Nephron (organoid): ENCODE measurements around the gene GSG1L.

Source experiments
- H3K27ac Mint-ChIP-seq, 3 experiments: 2 replicates each; pipeline ENCODE4 v1.8.0; 2020; ENCODE audit warnings: mixed read lengths in 3 of 3, mild to moderate bottlenecking in 2 of 3, moderate library complexity in 1 of 3
- H3K27me3 Mint-ChIP-seq: 2 replicates; pipeline ENCODE4 v1.8.0; 2021; ENCODE audit warnings: low read depth, mild to moderate bottlenecking, moderate library complexity, mixed read lengths
- H3K36me3 Mint-ChIP-seq: 2 replicates; pipeline ENCODE4 v1.8.0; 2020; ENCODE audit warnings: low read depth, mixed read lengths
- H3K4me1 Mint-ChIP-seq: 2 replicates; pipeline ENCODE4 v1.8.0; 2020; ENCODE audit warnings: mixed read lengths
- H3K4me3 Mint-ChIP-seq, 3 experiments: 2 replicates each; pipeline ENCODE4 v1.8.0; 2020; ENCODE audit warnings: mild to moderate bottlenecking in 3 of 3, mixed read lengths in 3 of 3, moderate library complexity in 2 of 3
- H3K9me3 Mint-ChIP-seq: 2 replicates; pipeline ENCODE4 v1.8.0; 2020; ENCODE audit warnings: mixed read lengths
- TF ChIP-seq, protein P1 (sequence below), 3 experiments: fragments of 200-600 bp; sonication (generic); IDR thresholded peaks; one replicate each; pipeline ENCODE4 v1.5.0; 2021; ENCODE audit warnings: antibody characterized with exemption in 3 of 3; ENCODE audit not compliant: unreplicated experiment in 3 of 3

Gene GSG1L

DNA sequence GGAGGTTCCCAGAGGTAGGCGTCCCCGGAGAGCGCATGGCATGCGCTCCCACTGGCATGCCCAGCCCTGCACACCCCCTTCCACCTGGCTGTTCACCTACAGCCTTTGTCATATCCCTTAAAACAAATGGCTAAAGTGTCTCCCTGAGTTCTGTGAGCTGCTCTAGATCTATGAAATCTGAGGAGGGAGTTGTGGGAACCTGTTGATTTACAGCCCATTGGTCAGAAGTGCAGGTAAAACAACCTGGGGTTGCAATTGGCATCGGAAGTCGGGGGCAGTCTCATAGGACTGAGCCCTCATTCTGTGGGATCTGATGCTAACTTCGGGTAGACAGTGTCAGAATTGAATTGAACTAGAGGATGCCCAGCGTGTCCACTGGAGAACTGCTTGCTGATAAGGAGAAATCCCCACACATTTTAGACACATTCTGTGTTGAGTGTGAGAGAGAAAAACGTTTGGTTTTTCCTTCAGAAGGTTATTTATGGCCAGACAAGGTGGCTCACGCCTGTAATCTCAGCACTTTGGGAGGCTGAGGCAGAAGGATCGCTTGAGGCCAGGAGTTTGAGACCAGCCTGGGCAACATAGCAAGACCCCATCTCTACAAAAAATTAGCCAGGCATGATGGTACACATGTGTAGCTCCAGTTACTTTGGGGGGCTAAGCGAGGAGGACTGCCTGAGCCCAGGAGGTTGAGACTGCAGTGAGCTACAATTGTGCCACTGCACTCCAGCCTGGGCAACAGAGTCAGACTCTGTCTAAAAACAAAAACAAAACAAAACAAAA lies 22.1 kb upstream of the GSG1L start:
- H3K27ac Mint-ChIP-seq: peak overlapping the region in 1 of 3 experiments; percentile 25
- no peaks in the 10 kb centered on the region for H3K36me3 Mint-ChIP-seq
- H3K27me3 Mint-ChIP-seq: no peaks in the 10 kb centered on the region
- no peaks in the 10 kb centered on the region for H3K9me3 Mint-ChIP-seq
- peaks cover 6% of the 10 kb centered on the region for H3K4me1 Mint-ChIP-seq
- no peak overlapping the region for H3K4me3 Mint-ChIP-seq
- TF ChIP-seq, protein P1, sequence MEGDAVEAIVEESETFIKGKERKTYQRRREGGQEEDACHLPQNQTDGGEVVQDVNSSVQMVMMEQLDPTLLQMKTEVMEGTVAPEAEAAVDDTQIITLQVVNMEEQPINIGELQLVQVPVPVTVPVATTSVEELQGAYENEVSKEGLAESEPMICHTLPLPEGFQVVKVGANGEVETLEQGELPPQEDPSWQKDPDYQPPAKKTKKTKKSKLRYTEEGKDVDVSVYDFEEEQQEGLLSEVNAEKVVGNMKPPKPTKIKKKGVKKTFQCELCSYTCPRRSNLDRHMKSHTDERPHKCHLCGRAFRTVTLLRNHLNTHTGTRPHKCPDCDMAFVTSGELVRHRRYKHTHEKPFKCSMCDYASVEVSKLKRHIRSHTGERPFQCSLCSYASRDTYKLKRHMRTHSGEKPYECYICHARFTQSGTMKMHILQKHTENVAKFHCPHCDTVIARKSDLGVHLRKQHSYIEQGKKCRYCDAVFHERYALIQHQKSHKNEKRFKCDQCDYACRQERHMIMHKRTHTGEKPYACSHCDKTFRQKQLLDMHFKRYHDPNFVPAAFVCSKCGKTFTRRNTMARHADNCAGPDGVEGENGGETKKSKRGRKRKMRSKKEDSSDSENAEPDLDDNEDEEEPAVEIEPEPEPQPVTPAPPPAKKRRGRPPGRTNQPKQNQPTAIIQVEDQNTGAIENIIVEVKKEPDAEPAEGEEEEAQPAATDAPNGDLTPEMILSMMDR (IDR thresholded peaks at IDR 0.05; ENCODE audit: unreplicated experiment in 3 of 3): no peak

DNA sequence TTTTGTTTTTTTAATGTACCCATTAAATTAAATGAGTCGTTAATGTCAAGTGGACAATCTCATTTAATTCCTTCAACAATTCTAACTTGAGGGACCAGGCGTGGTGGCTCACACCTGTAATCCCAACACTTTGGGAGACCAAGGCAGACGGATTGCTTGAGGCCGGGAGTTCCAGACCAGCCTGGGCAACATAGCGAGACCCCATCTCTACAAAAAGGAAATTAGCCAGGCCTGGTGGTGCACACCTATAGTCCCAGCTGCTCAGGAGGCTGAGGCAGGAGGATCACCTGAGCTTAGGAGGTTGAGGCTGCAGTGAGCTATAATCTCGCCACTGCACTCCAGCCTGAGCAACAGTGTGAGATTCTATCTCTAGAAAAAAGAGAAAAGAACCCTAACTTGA lies 20.7 kb upstream of the GSG1L start:
- no peaks in the 10 kb centered on the region for H3K27me3 Mint-ChIP-seq
- peaks cover 6% of the 10 kb centered on the region for H3K4me1 Mint-ChIP-seq
- TF ChIP-seq, protein P1 (IDR thresholded peaks at IDR 0.05; ENCODE audit: unreplicated experiment in 3 of 3): no peak
- H3K4me3 Mint-ChIP-seq: no peak overlapping the region
- no peak overlapping the region for H3K27ac Mint-ChIP-seq
- no peaks in the 10 kb centered on the region for H3K36me3 Mint-ChIP-seq
- H3K9me3 Mint-ChIP-seq: no peaks in the 10 kb centered on the region

DNA sequence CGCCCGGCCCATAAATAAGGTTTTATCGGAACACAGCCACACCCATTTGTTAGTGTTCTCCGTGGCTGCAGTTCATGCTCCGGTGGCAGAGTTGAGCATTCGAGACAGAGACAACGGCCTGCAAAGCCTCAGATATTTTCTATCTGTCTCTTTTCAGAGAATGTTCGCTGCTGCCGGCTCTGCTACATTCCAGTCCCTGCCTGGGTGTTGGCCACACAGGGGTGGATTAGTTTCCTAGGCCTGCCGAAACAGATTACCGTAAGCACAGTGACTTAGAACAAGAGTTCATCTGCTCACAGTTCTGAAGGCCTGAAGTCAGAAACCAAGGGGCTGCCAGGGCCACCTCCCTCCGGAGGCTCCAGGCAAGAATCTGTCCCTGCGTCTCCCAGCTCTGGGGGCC lies 19.1 kb upstream of the GSG1L start:
- Mint-ChIP-seq H3K27ac (no peak overlapping the region), H3K4me1 (peaks cover 6% of the 10 kb centered on the region), H3K4me3 (no peak overlapping the region), H3K36me3 (no peaks in the 10 kb centered on the region), H3K9me3 (no peaks in the 10 kb centered on the region), H3K27me3 (peaks cover 4% of the 10 kb centered on the region)
- TF ChIP-seq, protein P1 (IDR thresholded peaks at IDR 0.05; ENCODE audit: unreplicated experiment in 3 of 3): no peak

DNA sequence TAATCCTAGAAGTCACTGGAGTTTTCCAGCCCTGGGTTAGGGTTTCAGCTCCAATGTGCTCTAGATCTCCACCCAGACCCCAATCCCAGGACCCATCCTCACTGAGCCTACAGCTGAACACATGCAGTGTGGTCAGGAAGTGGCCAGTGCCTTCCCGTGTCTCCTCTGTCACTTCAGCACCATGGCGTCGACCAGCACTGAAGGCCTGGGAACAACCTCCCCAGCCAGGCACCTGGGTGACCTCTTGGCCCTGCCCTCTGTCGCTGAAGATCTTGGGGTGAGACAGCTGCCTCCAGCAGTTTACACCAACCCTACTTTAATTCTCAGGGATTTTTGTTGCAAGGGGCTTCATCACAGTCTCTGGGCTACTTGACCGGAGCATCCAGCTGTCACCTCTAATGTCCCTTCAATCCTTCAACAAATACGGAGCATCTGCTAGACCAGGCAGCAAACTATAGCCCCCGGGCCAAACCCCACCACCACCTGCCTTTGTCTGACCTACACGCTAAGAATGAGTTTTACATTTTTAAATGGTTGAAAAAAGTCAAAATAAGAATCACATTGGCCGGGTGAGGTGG lies 18.0 kb upstream of the GSG1L start:
- H3K9me3 Mint-ChIP-seq: no peaks in the 10 kb centered on the region
- no peak overlapping the region for H3K27ac Mint-ChIP-seq
- TF ChIP-seq, protein P1 (IDR thresholded peaks at IDR 0.05; ENCODE audit: unreplicated experiment in 3 of 3): no peak
- peaks cover 6% of the 10 kb centered on the region for H3K4me1 Mint-ChIP-seq
- no peaks in the 10 kb centered on the region for H3K36me3 Mint-ChIP-seq
- peaks cover 5% of the 10 kb centered on the region for H3K27me3 Mint-ChIP-seq
- no peak overlapping the region for H3K4me3 Mint-ChIP-seq

- Mint-ChIP-seq H3K27me3 (peaks cover 22% of the 10 kb centered on the region), H3K36me3 (no peaks in the 10 kb centered on the region), H3K4me1 (peaks cover 6% of the 10 kb centered on the region), H3K4me3 (no peak overlapping the region), H3K27ac (no peak overlapping the region), H3K9me3 (no peaks in the 10 kb centered on the region)
- TF ChIP-seq, protein P1 (IDR thresholded peaks at IDR 0.05; ENCODE audit: unreplicated experiment in 3 of 3): no peak
Measured at GRCh38 chr16:28078261-28078660, 14.7 kb upstream of the GSG1L start.

DNA sequence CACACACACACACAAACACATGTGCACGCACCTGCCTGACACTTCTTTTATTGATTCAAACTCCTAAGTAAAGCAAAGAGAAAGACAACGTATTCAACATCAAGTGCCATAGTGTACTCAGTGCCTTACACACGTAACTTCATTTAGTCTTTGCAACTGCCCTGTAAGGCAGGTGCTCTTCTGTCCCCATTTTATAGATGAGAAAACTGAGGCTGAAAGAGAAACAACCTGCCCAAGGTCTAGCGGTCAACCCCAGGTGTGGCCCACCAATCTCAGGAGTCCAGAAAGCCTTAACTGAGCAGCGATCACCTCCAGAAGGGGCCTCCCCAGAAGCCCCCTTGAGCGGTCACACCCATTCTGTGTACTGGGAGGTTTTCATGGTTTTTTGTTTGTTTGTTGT lies 10.3 kb upstream of the GSG1L start:
- TF ChIP-seq, protein P1 (IDR thresholded peaks at IDR 0.05; ENCODE audit: unreplicated experiment in 3 of 3): no peak
- peaks cover 10% of the 10 kb centered on the region for H3K4me1 Mint-ChIP-seq
- H3K9me3 Mint-ChIP-seq: no peaks in the 10 kb centered on the region
- H3K27ac Mint-ChIP-seq: no peak overlapping the region
- H3K36me3 Mint-ChIP-seq: no peaks in the 10 kb centered on the region
- H3K27me3 Mint-ChIP-seq: peaks cover 47% of the 10 kb centered on the region
- no peak overlapping the region for H3K4me3 Mint-ChIP-seq
